K562 (cell line): Measurements from ENCODE around the gene ABCC5. TPM values are rescaled to one million over a fixed set of nuclear protein-coding genes. Genes with fewer than 3 reads are reported as not detected.

Source experiments
- ATAC-seq: fragments of 200-7000 bp; cut with Tn5 transposase; 3 replicates; pipeline ENCODE4 v1.9.1; 2020; ENCODE audit warnings: moderate library complexity
- BruUV-seq: library from RNA; stranded (reverse); fragments of 400-500 nt; replicated peaks from 2 replicates; lab custom pipeline; 2021; lab: Mats Ljungman, UMichigan
- CTCF ChIA-PET: fragments of 300-600 bp; formaldehyde crosslinking; extraction: SDS; loops from one replicate; lab custom pipeline; 2021; ENCODE audit warnings: low intra/inter-chr PET ratio; lab: Yijun Ruan, JAX
- POLR2A ChIA-PET: fragments of 300-600, 350-650 bp; sonication (Branson Sonifier 250); formaldehyde crosslinking; extraction: SDS; loops from one replicate; lab custom pipeline; 2021; ENCODE audit warnings: antibody characterized with exemption, inconsistent platforms; lab: Yijun Ruan, JAX
- DNase-seq, 4 experiments: peaks; one replicate each; pipeline versions ENCODE4 v3.0.0 to v3.0.0-alpha.2; 2011 to 2018; ENCODE audit warnings: low spot score in 3 of 4, mixed read lengths in 3 of 4; ENCODE audit errors: extremely low read depth in 1 of 4
- FAIRE-seq: peaks from 2 replicates; lab custom pipeline; 2011; peaks lifted over from hg19 to GRCh38; lab: Jason Lieb, UNC
- H2AFZ ChIP-seq: 2 replicates; pipeline ENCODE4 v1.6.0; 2011; ENCODE audit warnings: low read depth, low read length, control low read depth, inconsistent platforms
- H3K27ac ChIP-seq: fragments of 200-600 bp; 3 replicates; pipeline ENCODE4 v1.8.0; 2011; ENCODE audit warnings: low read depth, mild to moderate bottlenecking, control low read depth, inconsistent platforms, low read length, moderate library complexity, mixed read lengths; ENCODE audit errors: extremely low read depth
- H3K27me3 ChIP-seq, 2 experiments: fragments of 300-600 bp in 1 of 2; 2 replicates in 1 of 2; 3 replicates in 1 of 2; pipeline versions ENCODE4 v1.6.0 to v1.8.0; 2011; ENCODE audit warnings: inconsistent platforms in 2 of 2, low read length in 2 of 2, mild to moderate bottlenecking in 1 of 2, mixed read lengths in 1 of 2, moderate library complexity in 1 of 2; ENCODE audit not compliant: control insufficient read depth in 2 of 2, insufficient read depth in 2 of 2
- H3K36me3 ChIP-seq: fragments of 300-600 bp; 3 replicates; pipeline ENCODE4 v1.8.0; 2011; ENCODE audit warnings: mild to moderate bottlenecking, low read length, inconsistent platforms; ENCODE audit not compliant: control insufficient read depth, insufficient read depth
- H3K4me1 ChIP-seq, 2 experiments: fragments of 200-600 bp in 1 of 2; replicated peaks in 1 of 2; 2 replicates in 1 of 2; 3 replicates in 1 of 2; pipeline versions ENCODE4 v1.5.1 to v1.8.0; 2011; ENCODE audit warnings: inconsistent platforms in 2 of 2, low read length in 2 of 2, mild to moderate bottlenecking in 1 of 2, mixed read lengths in 1 of 2, moderate library complexity in 1 of 2; ENCODE audit not compliant: control insufficient read depth in 2 of 2, insufficient read depth in 2 of 2
- H3K4me2 ChIP-seq: 2 replicates; pipeline ENCODE4 v1.6.1; 2011; ENCODE audit warnings: low read length, control low read depth, inconsistent platforms, mixed read lengths; ENCODE audit not compliant: insufficient read depth
- H3K4me3 ChIP-seq: fragments of 200-600 bp; sonication (generic), shearing (Covaris generic); 2 replicates; pipeline ENCODE4 v1.5.1; 2016; ENCODE audit warnings: control low read depth, inconsistent platforms
- H3K79me2 ChIP-seq: fragments of 200-600 bp; 3 replicates; pipeline ENCODE4 v1.8.0; 2011; ENCODE audit warnings: low read length, inconsistent platforms; ENCODE audit not compliant: control insufficient read depth, insufficient read depth
- H3K9ac ChIP-seq, 2 experiments: 2 replicates each; pipeline versions ENCODE4 v1.6.0 to v1.6.1; 2011; ENCODE audit warnings: low read depth in 2 of 2, low read length in 2 of 2, control low read depth in 1 of 2, inconsistent platforms in 1 of 2, mild to moderate bottlenecking in 1 of 2, mixed read lengths in 1 of 2; ENCODE audit not compliant: insufficient read depth in 1 of 2
- H3K9me1 ChIP-seq: one replicate; pipeline ENCODE4 v1.6.0; 2011; ENCODE audit warnings: inconsistent platforms, mild to moderate bottlenecking, low read length, moderate library complexity; ENCODE audit not compliant: control insufficient read depth, insufficient read depth
- H3K9me3 ChIP-seq: replicated peaks from 2 replicates; pipeline ENCODE4 v1.5.1; 2011; ENCODE audit warnings: low read depth, low read length, inconsistent platforms; ENCODE audit not compliant: control insufficient read depth, insufficient read depth
- H4K20me1 ChIP-seq: replicated peaks from 2 replicates; pipeline ENCODE4 v1.6.1; 2011; ENCODE audit warnings: low read length, inconsistent platforms, mixed read lengths; ENCODE audit not compliant: control insufficient read depth, insufficient read depth
- EGR1 ChIP-seq: fragments of 450-650 bp; conservative IDR thresholded peaks from 2 replicates; pipeline ENCODE4 v1.6.1; 2017; ENCODE audit warnings: mild to moderate bottlenecking
- MCM2 ChIP-seq: fragments of 450-650 bp; IDR thresholded peaks from 2 replicates; pipeline ENCODE4 v1.6.1; 2017; ENCODE audit warnings: low read depth, mild to moderate bottlenecking
- MEIS2 ChIP-seq: fragments of 450-650 bp; IDR thresholded peaks from 2 replicates; pipeline ENCODE4 v1.6.1; 2014; ENCODE audit warnings: mild to moderate bottlenecking; ENCODE audit not compliant: partially characterized antibody
- MXI1 ChIP-seq: IDR thresholded peaks from 2 replicates; pipeline ENCODE4 v1.6.1; 2011; ENCODE audit warnings: low read depth, mild to moderate bottlenecking, improper control_type of control experiment, low read length
- NELFE ChIP-seq: IDR thresholded peaks from 2 replicates; pipeline ENCODE4 v1.6.1; 2011; ENCODE audit warnings: mild to moderate bottlenecking; ENCODE audit not compliant: insufficient read depth, insufficient read length
- PCBP2 ChIP-seq: fragments of 200-400 bp; formaldehyde crosslinking; IDR thresholded peaks from 2 replicates; pipeline ENCODE4 v1.6.1; 2018; ENCODE audit warnings: low read length, low read depth, mild to moderate bottlenecking, moderate library complexity; ENCODE audit not compliant: poor library complexity, severe bottlenecking
- SNRNP70 ChIP-seq: fragments of 200-400 bp; formaldehyde crosslinking; optimal IDR thresholded peaks from 2 replicates; pipeline ENCODE3; 2017; ENCODE audit warnings: low read depth, low read length
- TBL1XR1 ChIP-seq, 2 experiments: IDR thresholded peaks; 2 replicates each; pipeline ENCODE4 v1.6.1; 2012; ENCODE audit warnings: improper control_type of control experiment in 2 of 2, low read length in 2 of 2, mild to moderate bottlenecking in 1 of 2
- ZNF212 ChIP-seq: fragments of 450-650 bp; formaldehyde crosslinking; IDR thresholded peaks from 2 replicates; pipeline ENCODE4 v1.4.0; 2020; ENCODE audit warnings: mild to moderate bottlenecking
- ZNF561 ChIP-seq: fragments of 450-650 bp; formaldehyde crosslinking; conservative IDR thresholded peaks from 2 replicates; pipeline ENCODE4 v1.4.0; 2020; ENCODE audit warnings: mild to moderate bottlenecking, moderate library complexity
- ZNF583 ChIP-seq: fragments of 250-450 bp; sonication (Bioruptor Pico); IDR thresholded peaks from 2 replicates; pipeline ENCODE4 v1.4.0; 2020
- ZNF778 ChIP-seq: fragments of 450-650 bp; formaldehyde crosslinking; IDR thresholded peaks from 2 replicates; pipeline ENCODE4 v1.4.0; 2020; ENCODE audit warnings: mild to moderate bottlenecking, moderate library complexity
- in situ Hi-C: fragments of 300-500 bp; cut with MboI; formaldehyde crosslinking; loops from 4 replicates; pipeline ENCODE4 v1.15.0; 2018; ENCODE audit warnings: inconsistent platforms, mixed read lengths
- intact Hi-C: fragments of 100-400 bp; cut with micrococcal nuclease; formaldehyde crosslinking; loops from 2 replicates; pipeline ENCODE4 v1.14.2; 2022
- polyA plus RNA-seq, 8 experiments: library from polyadenylated mRNA; depleted of rRNA in 4 of 8; stranded (reverse) in 5 of 8; unstranded in 3 of 8; fragments of >200 nt; fragmentation: Nextera tagmentation in 2 of 8; fragmentation: Illumina TruSeq in 1 of 8; extraction: Ambion mirVana in 2 of 8; extraction: Trizol in 1 of 8; gene quantifications; 2 replicates each; pipeline versions ENCODE4 v1.2.1 to v1.2.3, GENCODE V29; 2011 to 2014; ENCODE audit warnings: inconsistent platforms in 1 of 8, missing spikeins in 1 of 8
- total RNA-seq, 7 experiments: library from RNA; depleted of rRNA in 6 of 7; stranded (reverse); fragments of >200 nt in 6 of 7; fragmentation: Illumina TruSeq in 2 of 7; extraction: Trizol in 2 of 7; gene quantifications; 2 replicates each; pipeline versions ENCODE4 v1.2.1 to v1.2.3, GENCODE V29; 2011 to 2021; ENCODE audit warnings: low replicate concordance in 1 of 7
- TF ChIP-seq, protein P1 (sequence below): fragments of 250-450 bp; sonication (Bioruptor Pico); IDR thresholded peaks from 2 replicates; pipeline ENCODE4 v1.5.0; 2021
- TF ChIP-seq, protein P2 (sequence below): fragments of 250-450 bp; sonication (Bioruptor Pico); IDR thresholded peaks from 2 replicates; pipeline ENCODE4 v1.8.0; 2021; ENCODE audit warnings: moderate library complexity, mild to moderate bottlenecking, inconsistent platforms
- TF ChIP-seq, protein P3 (sequence below): fragments of 250-450 bp; sonication (Bioruptor Pico); IDR thresholded peaks from 2 replicates; pipeline ENCODE4 v1.9.0; 2021; ENCODE audit warnings: mild to moderate bottlenecking, inconsistent platforms
- TF ChIP-seq, protein P4 (sequence below): fragments of 250-450 bp; sonication (Bioruptor Pico); IDR thresholded peaks from 2 replicates; pipeline ENCODE4 v1.4.0; 2020; ENCODE audit warnings: mild to moderate bottlenecking, moderate library complexity
- TF ChIP-seq, protein P5 (sequence below), 2 experiments: fragments of 450-650 bp in 1 of 2; sonication (generic) in 1 of 2; formaldehyde crosslinking; conservative IDR thresholded peaks; 2 replicates each; pipeline versions ENCODE4 v1.4.0 to v1.8.1; 2020 to 2022; ENCODE audit warnings: mild to moderate bottlenecking in 1 of 2, missing genetic modification reagents in 1 of 2

Gene ABCC5
- total and polyA plus RNA-seq, 9 of the 15 experiments (the other 6 are each of a cell fraction or from before 2014, with no cell fraction given): 22.0 to 53.0 (median 41.9) TPM

DNA sequence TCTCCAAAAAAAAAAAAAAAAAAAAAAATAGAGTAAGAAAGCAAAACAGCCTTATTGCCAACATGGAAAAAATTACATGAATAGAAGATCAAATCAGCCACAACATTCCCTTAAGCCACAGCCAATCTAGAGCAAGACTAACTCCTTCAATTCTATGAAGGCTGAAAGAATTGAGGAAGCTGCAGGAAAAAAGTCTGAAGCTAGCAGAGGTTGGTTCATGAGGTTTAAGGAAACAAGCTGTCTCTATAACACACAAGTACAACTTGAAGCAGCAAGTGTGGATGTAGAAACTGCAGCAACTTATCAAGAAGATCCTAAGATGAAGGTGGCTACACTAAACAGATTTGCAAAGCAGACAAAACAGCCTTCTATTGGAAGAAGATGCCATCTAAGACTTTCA lies 142.3 kb downstream of the ABCC5 start:
- in situ Hi-C loops (no loop called here), intact Hi-C loops (no loop called here)
- ChIA-PET CTCF (no interaction called here), POLR2A (interaction anchor here (0.6 to 3.2 kb wide), 3 partner anchors 9 to 447 kb away, joined by 3 to 15 read pairs (median 3); partner anchors contain the start of genes MCF2L2 and PARL)
- Histone ChIP-seq H3K9me1 (peaks cover 15% of the 10 kb centered on the region), H3K4me3 (no peak overlapping the region), H3K79me2 (peaks cover 75% of the 10 kb centered on the region), H2AFZ (no peak overlapping the region), H3K4me1 (peaks cover 8 to 23% of the 10 kb centered on the region in 2 experiments), H4K20me1 (peaks cover 13% of the 10 kb centered on the region), H3K36me3 (peaks cover 39% of the 10 kb centered on the region; the same call in 2 of the 3 replicates), H3K4me2 (no peak overlapping the region), H3K9ac (no peak overlapping the region), H3K27ac (no peak overlapping the region), H3K9me3 (no peaks in the 10 kb centered on the region), H3K27me3 (no peaks in the 10 kb centered on the region)
- TF ChIP-seq MXI1 (no peak), EGR1 (no peak), MEIS2 (no peak), NELFE (no peak), SNRNP70 (no peak), ZNF778 (no peak), ZNF212 (no peak), ZNF561 (CRISPR knock-in tag) (no peak), MCM2 (no peak), PCBP2 (no peak), TBL1XR1 (IDR thresholded peaks at IDR 0.05; ENCODE audit: low read length in 2 of 2) (no peak), ZNF583 (no peak)
- TF ChIP-seq, protein P1, sequence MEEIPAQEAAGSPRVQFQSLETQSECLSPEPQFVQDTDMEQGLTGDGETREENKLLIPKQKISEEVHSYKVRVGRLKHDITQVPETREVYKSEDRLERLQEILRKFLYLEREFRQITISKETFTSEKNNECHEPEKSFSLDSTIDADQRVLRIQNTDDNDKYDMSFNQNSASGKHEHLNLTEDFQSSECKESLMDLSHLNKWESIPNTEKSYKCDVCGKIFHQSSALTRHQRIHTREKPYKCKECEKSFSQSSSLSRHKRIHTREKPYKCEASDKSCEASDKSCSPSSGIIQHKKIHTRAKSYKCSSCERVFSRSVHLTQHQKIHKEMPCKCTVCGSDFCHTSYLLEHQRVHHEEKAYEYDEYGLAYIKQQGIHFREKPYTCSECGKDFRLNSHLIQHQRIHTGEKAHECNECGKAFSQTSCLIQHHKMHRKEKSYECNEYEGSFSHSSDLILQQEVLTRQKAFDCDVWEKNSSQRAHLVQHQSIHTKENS (CRISPR knock-in tag): no peak
- TF ChIP-seq, protein P2, sequence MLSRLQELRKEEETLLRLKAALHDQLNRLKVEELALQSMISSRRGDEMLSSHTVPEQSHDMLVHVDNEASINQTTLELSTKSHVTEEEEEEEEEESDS (CRISPR knock-in tag): no peak
- TF ChIP-seq, protein P3, sequence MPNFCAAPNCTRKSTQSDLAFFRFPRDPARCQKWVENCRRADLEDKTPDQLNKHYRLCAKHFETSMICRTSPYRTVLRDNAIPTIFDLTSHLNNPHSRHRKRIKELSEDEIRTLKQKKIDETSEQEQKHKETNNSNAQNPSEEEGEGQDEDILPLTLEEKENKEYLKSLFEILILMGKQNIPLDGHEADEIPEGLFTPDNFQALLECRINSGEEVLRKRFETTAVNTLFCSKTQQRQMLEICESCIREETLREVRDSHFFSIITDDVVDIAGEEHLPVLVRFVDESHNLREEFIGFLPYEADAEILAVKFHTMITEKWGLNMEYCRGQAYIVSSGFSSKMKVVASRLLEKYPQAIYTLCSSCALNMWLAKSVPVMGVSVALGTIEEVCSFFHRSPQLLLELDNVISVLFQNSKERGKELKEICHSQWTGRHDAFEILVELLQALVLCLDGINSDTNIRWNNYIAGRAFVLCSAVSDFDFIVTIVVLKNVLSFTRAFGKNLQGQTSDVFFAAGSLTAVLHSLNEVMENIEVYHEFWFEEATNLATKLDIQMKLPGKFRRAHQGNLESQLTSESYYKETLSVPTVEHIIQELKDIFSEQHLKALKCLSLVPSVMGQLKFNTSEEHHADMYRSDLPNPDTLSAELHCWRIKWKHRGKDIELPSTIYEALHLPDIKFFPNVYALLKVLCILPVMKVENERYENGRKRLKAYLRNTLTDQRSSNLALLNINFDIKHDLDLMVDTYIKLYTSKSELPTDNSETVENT (CRISPR knock-in tag): no peak
- TF ChIP-seq, protein P4, sequence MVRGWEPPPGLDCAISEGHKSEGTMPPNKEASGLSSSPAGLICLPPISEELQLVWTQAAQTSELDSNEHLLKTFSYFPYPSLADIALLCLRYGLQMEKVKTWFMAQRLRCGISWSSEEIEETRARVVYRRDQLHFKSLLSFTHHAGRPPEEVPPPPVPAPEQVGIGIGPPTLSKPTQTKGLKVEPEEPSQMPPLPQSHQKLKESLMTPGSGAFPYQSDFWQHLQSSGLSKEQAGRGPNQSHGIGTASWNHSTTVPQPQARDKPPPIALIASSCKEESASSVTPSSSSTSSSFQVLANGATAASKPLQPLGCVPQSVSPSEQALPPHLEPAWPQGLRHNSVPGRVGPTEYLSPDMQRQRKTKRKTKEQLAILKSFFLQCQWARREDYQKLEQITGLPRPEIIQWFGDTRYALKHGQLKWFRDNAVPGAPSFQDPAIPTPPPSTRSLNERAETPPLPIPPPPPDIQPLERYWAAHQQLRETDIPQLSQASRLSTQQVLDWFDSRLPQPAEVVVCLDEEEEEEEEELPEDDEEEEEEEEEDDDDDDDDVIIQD: no peak
- TF ChIP-seq, protein P5, sequence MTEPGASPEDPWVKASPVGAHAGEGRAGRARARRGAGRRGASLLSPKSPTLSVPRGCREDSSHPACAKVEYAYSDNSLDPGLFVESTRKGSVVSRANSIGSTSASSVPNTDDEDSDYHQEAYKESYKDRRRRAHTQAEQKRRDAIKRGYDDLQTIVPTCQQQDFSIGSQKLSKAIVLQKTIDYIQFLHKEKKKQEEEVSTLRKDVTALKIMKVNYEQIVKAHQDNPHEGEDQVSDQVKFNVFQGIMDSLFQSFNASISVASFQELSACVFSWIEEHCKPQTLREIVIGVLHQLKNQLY (CRISPR knock-in tag; conservative IDR thresholded peaks at IDR 0.05): no peak
- FAIRE-seq (no peak), DNase-seq (no peak), ATAC-seq (no peak)
- no TSS peak for BruUV-seq
